Measurements from ENCODE around the gene PHAF1. TPM values are rescaled to one million over a fixed set of nuclear protein-coding genes. Genes with fewer than 3 reads are reported as not detected.

PHAF1 gene
- total and polyA plus RNA-seq, 4 donors, result 26.6 to 42.4 (median 28.4) TPM

GRCh38 chr16:67184995-67185650 is 75.4 kb downstream of the PHAF1 start:
- peak; percentile 87 for DNase-seq (ENCODE audit: low spot score)
- Histone ChIP-seq H3K27me3 (ENCODE audit: control insufficient read depth in 4 of 4, insufficient read depth in 4 of 4, low read length in 3 of 4) (no peaks in the 10 kb centered on the region), H3K9me3 (ENCODE audit: control insufficient read depth in 4 of 4, low read length in 3 of 4) (no peaks in the 10 kb centered on the region), H3K9ac (ENCODE audit: low read depth in 1 of 2, low read length in 2 of 2) (no peak overlapping the region), H3K27ac (ENCODE audit: low read depth in 1 of 2, low read length in 2 of 2) (no peak overlapping the region), H3K4me3 (ENCODE audit: low read depth in 1 of 3, low read length in 3 of 3) (peak overlapping the region in 1 of 3 donors; percentile 12), H3K36me3 (ENCODE audit: control insufficient read depth in 4 of 4, insufficient read depth in 3 of 4, low read depth in 1 of 4, low read length in 3 of 4) (no peaks in the 10 kb centered on the region), H3K4me1 (ENCODE audit: control insufficient read depth in 4 of 4, insufficient read depth in 4 of 4, low read length in 3 of 4) (peaks cover 8 to 28% (median 19%) of the 10 kb centered on the region in 4 donors)
- TF ChIP-seq TAF1 (conservative IDR thresholded peaks at IDR 0.05) (no peak), HNF4A (conservative IDR thresholded peaks at IDR 0.05) (no peak), EGR1 (IDR thresholded peaks at IDR 0.05; ENCODE audit: low read depth in 2 of 2) (no peak), FOXA1 (IDR thresholded peaks at IDR 0.05) (no peak), SP1 (IDR thresholded peaks at IDR 0.05) (peak; percentile 27), HNF4G (IDR thresholded peaks at IDR 0.05) (no peak), GABPA (IDR thresholded peaks at IDR 0.05 in 1 of 2, conservative IDR thresholded peaks at IDR 0.05 in 1 of 2) (no peak), RAD21 (IDR thresholded peaks at IDR 0.05) (peak; percentile 78 to 92), RXRA (IDR thresholded peaks at IDR 0.05) (peak in 1 of 2 donors; percentile 26), FOXA2 (IDR thresholded peaks at IDR 0.05) (no peak), ZBTB33 (IDR thresholded peaks at IDR 0.05) (no peak), MAX (IDR thresholded peaks at IDR 0.05) (no peak), NR2F2 (IDR thresholded peaks at IDR 0.05) (no peak), JUND (IDR thresholded peaks at IDR 0.05) (no peak), ATF3 (IDR thresholded peaks at IDR 0.05) (no peak), CTCF (IDR thresholded peaks at IDR 0.05; ENCODE audit: low read depth, low read length, missing input control) (peak; percentile 69), REST (IDR thresholded peaks at IDR 0.05) (peak; percentile 97), YY1 (IDR thresholded peaks at IDR 0.05) (no peak)
- WGBS, result 21% methylated on average over 43 of the region's 43 CpGs
